Measurements from ENCODE around the gene GJA3. TPM values are rescaled to one million over a fixed set of nuclear protein-coding genes. Genes with fewer than 3 reads are reported as not detected.

The GJA3 gene
- total RNA-seq, 4 donors from 2014 or later: 0.04 to 0.52 (median 0.32) TPM; not detected in 1

DNA sequence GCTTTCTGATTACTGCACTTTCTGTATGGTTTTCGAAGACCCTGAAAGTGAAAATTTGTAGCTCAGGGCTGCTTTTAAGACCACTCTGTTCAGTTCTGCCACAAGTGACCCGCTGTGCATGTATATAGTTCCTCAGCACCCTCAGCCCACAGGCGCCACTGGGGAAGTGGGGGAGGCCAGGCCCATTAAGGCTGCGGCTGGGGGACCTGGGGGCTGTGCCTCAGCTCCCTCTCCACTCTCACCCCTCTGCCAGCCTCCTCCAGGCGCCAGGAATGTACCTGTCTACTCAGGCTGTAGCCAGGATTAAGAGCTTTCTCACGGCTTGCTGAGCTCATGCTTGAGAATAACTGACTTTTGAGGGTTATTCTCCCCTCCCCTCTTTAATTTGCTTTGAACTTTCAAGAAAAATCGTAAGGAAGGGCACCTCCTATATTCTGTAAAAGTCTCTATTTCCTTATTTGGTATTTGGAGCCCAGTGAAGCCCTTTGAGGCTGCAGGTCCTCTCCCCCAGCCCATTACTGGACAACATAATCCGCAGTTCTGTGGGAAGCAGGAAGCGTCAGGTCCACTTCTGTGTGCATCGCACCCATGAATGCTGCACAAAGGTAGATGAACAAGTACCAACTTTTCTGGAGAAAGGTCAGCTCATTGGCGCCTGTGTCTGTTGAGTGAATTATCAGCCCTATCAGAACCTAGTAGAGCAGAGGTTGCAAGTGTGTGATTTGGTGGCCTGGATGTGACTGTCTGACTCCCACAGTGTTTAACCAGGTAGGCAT lies 29.6 kb downstream of the GJA3 start:
- 70 to 71% methylated on average over 11 of the region's 11 CpGs for WGBS, 2 donors
- TF ChIP-seq POLR2A (IDR thresholded peaks at IDR 0.05): no peak
- TF ChIP-seq, protein P1, sequence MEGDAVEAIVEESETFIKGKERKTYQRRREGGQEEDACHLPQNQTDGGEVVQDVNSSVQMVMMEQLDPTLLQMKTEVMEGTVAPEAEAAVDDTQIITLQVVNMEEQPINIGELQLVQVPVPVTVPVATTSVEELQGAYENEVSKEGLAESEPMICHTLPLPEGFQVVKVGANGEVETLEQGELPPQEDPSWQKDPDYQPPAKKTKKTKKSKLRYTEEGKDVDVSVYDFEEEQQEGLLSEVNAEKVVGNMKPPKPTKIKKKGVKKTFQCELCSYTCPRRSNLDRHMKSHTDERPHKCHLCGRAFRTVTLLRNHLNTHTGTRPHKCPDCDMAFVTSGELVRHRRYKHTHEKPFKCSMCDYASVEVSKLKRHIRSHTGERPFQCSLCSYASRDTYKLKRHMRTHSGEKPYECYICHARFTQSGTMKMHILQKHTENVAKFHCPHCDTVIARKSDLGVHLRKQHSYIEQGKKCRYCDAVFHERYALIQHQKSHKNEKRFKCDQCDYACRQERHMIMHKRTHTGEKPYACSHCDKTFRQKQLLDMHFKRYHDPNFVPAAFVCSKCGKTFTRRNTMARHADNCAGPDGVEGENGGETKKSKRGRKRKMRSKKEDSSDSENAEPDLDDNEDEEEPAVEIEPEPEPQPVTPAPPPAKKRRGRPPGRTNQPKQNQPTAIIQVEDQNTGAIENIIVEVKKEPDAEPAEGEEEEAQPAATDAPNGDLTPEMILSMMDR (IDR thresholded peaks at IDR 0.05): no peak
- no peak overlapping the region for H3K4me3 ChIP-seq (ENCODE audit: low read depth, poor library complexity, severe bottlenecking)
- peak in 1 of 2 donors; percentile 62 for DNase-seq (ENCODE audit: low spot score in 2 of 2)
- intact Hi-C loops (cut with DNase I; ENCODE audit: low total_unique reads): no loop called here

DNA sequence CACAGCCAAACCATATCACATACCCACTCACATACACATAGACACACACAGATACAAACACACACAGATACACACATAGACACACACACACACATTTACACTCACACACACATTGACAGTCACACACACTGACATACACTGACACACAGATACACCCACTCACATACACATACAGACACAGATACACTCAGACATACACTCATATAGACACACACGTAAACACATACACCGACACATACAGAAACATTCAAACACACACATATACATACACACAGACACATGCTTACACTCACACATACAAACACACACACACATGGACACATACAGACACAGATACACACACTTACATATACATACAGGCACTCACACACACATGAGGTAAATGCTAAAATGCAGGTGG lies 30.2 kb downstream of the GJA3 start:
- no peak for DNase-seq (ENCODE audit: low spot score in 2 of 2)
- H3K4me3 ChIP-seq (ENCODE audit: low read depth, poor library complexity, severe bottlenecking): no peak overlapping the region
- intact Hi-C loops (cut with DNase I; ENCODE audit: low total_unique reads): no loop called here
- TF ChIP-seq, protein P1 (IDR thresholded peaks at IDR 0.05): no peak
- no peak for TF ChIP-seq POLR2A (IDR thresholded peaks at IDR 0.05)
- 80 to 94% methylated on average over 2 of the region's 2 CpGs for WGBS, 2 donors

DNA sequence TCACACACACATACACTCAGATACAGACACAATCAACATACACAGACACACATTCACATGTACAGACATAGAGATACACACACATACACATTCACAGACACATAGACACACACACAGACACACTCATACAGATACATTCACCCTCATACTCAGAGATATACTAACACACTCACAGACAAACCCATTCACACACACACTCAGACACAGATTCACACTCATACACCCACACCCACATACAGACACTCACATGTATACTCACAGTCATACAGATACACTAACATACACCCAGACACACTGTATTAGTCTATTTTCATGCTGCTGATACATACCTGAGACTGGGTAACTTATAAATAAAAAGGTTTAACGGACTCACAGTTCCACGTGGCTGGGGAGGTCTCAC lies 30.8 kb downstream of the GJA3 start:
- intact Hi-C loops (cut with DNase I; ENCODE audit: low total_unique reads): no loop called here
- DNase-seq (ENCODE audit: low spot score in 2 of 2): no peak
- WGBS, 2 donors: 75 to 77% methylated on average over 2 of the region's 2 CpGs
- TF ChIP-seq POLR2A (IDR thresholded peaks at IDR 0.05): no peak
- TF ChIP-seq, protein P1 (IDR thresholded peaks at IDR 0.05): no peak
- no peak overlapping the region for H3K4me3 ChIP-seq (ENCODE audit: low read depth, poor library complexity, severe bottlenecking)

DNA sequence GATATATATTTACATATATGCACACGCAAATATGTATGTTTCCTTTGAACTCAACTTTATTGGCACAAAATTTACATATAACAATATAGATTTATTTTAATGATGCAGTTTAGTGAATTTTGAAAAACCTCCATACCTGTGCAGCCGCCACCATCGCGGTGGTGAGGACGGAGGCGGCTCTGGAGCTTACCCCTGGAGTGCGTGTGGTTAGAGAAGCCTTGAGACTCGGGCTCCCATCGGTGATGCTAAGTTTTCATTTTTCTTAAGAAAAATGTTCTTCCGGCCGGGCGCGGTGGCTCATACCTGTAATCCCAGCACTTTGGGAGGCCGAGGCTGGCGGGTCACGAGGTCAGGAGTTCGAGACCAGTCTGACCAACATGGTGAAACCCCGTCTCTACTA lies 31.8 kb downstream of the GJA3 start:
- no peak overlapping the region for H3K4me3 ChIP-seq (ENCODE audit: low read depth, poor library complexity, severe bottlenecking)
- intact Hi-C loops (cut with DNase I; ENCODE audit: low total_unique reads): no loop called here
- peak in 1 of 2 donors; percentile 63 for DNase-seq (ENCODE audit: low spot score in 2 of 2)
- no peak for TF ChIP-seq POLR2A (IDR thresholded peaks at IDR 0.05)
- TF ChIP-seq, protein P1 (IDR thresholded peaks at IDR 0.05): no peak
- 76 to 78% methylated on average over 18 of the region's 18 CpGs for WGBS, 2 donors

DNA sequence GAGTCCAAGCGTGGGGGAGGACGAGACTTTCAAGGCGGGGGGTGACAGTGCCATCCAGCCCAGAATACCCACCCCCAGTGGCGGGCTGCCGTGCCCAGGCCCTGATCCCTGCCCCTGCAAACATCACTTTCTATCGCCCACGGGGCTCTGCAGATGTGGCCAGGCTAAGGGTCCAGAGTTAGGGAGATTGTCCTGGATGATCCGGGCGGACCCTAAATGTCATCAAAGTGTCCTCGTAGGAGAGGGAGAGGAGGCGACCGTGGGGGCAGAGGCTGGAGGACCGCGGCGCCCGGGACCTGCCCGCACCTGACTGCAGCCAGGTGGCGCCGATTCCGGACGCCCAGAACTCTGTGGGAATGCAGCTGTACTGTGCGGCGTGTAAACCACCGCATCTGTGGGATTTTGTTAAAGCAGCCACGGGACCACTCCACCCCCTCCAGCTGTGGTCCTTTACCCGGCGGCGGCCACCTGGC lies 32.4 kb downstream of the GJA3 start:
- WGBS, 2 donors: 4 to 5% methylated on average over 28 of the region's 28 CpGs
- peak overlapping the region; percentile 27 for H3K4me3 ChIP-seq (ENCODE audit: low read depth, poor library complexity, severe bottlenecking)
- intact Hi-C loops (cut with DNase I; ENCODE audit: low total_unique reads): no loop called here
- peak in 1 of 2 donors; percentile 85 for DNase-seq (ENCODE audit: low spot score in 2 of 2)
- TF ChIP-seq, protein P1 (IDR thresholded peaks at IDR 0.05): no peak
- no peak for TF ChIP-seq POLR2A (IDR thresholded peaks at IDR 0.05)
